ENCODE data around the gene PTK6. TPM values are rescaled to one million over a fixed set of nuclear protein-coding genes. Genes with fewer than 3 reads are reported as not detected.
"Not testable (repeated sequence)": the region's sequence is repeated elsewhere in the genome, so short reads cannot be mapped to it uniquely, and the experiment has no call there.

PTK6 gene
- total RNA-seq, 1 donor from 2014 or later: 0.12 TPM

DNA sequence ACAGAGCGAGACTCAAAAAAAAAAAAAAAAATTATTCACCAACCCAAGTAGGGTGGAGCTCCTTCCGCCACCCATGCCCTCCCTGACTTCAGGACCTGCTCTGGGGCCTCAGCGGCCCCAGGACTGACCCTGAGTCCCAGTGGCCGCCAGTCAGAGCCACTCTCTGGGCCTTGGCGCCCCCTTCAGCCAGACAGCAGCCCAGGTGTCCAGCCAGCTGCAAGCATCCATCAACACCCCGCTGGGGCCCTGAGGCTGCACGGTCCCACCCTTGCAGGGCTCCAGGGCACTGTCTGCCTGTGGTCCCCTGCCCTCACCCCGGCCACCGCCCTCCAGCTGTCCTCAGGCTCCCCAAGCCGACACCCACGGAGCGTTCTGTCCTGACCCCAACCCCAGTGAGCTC, 53.3 kb downstream of the PTK6 start:
- H3K36me3 Mint-ChIP-seq: no peaks in the 10 kb centered on the region
- H3K4me1 Mint-ChIP-seq (ENCODE audit: unreplicated experiment): peaks cover 4% of the 10 kb centered on the region
- H3K9me3 Mint-ChIP-seq: no peaks in the 10 kb centered on the region
- TF ChIP-seq, protein P1, sequence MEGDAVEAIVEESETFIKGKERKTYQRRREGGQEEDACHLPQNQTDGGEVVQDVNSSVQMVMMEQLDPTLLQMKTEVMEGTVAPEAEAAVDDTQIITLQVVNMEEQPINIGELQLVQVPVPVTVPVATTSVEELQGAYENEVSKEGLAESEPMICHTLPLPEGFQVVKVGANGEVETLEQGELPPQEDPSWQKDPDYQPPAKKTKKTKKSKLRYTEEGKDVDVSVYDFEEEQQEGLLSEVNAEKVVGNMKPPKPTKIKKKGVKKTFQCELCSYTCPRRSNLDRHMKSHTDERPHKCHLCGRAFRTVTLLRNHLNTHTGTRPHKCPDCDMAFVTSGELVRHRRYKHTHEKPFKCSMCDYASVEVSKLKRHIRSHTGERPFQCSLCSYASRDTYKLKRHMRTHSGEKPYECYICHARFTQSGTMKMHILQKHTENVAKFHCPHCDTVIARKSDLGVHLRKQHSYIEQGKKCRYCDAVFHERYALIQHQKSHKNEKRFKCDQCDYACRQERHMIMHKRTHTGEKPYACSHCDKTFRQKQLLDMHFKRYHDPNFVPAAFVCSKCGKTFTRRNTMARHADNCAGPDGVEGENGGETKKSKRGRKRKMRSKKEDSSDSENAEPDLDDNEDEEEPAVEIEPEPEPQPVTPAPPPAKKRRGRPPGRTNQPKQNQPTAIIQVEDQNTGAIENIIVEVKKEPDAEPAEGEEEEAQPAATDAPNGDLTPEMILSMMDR (conservative IDR thresholded peaks at IDR 0.05): no peak
- peaks cover 30% of the 10 kb centered on the region for H3K27me3 Mint-ChIP-seq
- no peak overlapping the region for H3K27ac Mint-ChIP-seq
- DNase-seq (ENCODE audit: extremely low spot score, unreplicated experiment): no peak
- H3K4me3 Mint-ChIP-seq: no peak overlapping the region

DNA sequence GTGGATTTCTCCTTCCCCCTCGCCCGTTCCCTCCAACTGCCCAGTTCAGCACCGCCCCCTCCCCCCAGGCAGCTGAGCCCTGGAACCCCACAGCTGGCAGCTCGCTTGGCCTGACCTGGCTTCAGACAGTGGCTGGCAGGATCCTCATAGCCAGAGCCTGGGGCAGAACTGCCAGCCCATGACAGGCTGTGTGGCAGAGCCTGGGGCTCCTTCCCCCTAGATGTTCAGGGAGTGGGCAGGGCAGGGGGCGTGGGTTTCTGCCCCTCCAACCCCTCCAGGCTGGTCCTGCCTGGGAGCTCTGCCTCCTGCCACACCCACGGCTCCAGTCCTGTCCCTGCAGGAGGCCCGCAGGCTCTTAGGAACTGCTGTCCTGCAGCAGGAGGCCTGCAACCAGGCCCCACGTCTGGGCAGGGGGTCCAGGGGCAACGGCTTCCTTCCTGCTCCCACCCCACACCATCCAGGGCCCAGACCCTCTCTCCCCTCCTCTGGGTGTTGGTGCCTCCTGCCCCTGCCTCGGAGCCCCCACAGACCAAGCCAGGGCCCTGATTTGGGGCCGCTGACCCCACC, 55.1 kb downstream of the PTK6 start:
- no peak overlapping the region for H3K4me3 Mint-ChIP-seq
- no peaks in the 10 kb centered on the region for H3K9me3 Mint-ChIP-seq
- TF ChIP-seq, protein P1 (conservative IDR thresholded peaks at IDR 0.05): no peak
- peaks cover 34% of the 10 kb centered on the region for H3K27me3 Mint-ChIP-seq
- no peak for DNase-seq (ENCODE audit: extremely low spot score, unreplicated experiment)
- H3K27ac Mint-ChIP-seq: no peak overlapping the region
- no peaks in the 10 kb centered on the region for H3K36me3 Mint-ChIP-seq
- H3K4me1 Mint-ChIP-seq (ENCODE audit: unreplicated experiment): peaks cover 4% of the 10 kb centered on the region

DNA sequence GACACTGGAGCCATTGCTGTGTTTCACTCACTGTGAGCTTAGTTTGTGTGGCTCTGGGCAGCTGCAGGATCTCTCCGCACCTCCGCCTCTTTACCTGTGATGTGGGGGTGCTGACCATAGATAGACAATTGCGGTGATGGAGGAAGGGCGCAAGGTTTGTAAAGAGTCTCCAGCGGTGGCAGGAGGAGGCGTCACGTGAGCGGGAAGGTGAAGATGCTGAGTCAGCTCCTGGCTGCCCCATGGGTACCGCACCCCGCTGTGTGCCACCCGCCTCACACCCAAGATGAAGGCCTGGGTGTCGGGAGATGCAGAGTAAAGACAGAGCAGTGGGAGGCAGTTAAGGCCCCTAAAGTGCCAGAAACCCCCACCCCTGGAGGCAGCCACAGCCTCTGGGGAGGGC, 55.7 kb downstream of the PTK6 start:
- H3K9me3 Mint-ChIP-seq: no peaks in the 10 kb centered on the region
- no peak for DNase-seq (ENCODE audit: extremely low spot score, unreplicated experiment)
- H3K4me3 Mint-ChIP-seq: no peak overlapping the region
- H3K4me1 Mint-ChIP-seq (ENCODE audit: unreplicated experiment): peaks cover 4% of the 10 kb centered on the region
- peaks cover 39% of the 10 kb centered on the region for H3K27me3 Mint-ChIP-seq
- H3K36me3 Mint-ChIP-seq: no peaks in the 10 kb centered on the region
- TF ChIP-seq, protein P1 (conservative IDR thresholded peaks at IDR 0.05): no peak
- no peak overlapping the region for H3K27ac Mint-ChIP-seq

DNA sequence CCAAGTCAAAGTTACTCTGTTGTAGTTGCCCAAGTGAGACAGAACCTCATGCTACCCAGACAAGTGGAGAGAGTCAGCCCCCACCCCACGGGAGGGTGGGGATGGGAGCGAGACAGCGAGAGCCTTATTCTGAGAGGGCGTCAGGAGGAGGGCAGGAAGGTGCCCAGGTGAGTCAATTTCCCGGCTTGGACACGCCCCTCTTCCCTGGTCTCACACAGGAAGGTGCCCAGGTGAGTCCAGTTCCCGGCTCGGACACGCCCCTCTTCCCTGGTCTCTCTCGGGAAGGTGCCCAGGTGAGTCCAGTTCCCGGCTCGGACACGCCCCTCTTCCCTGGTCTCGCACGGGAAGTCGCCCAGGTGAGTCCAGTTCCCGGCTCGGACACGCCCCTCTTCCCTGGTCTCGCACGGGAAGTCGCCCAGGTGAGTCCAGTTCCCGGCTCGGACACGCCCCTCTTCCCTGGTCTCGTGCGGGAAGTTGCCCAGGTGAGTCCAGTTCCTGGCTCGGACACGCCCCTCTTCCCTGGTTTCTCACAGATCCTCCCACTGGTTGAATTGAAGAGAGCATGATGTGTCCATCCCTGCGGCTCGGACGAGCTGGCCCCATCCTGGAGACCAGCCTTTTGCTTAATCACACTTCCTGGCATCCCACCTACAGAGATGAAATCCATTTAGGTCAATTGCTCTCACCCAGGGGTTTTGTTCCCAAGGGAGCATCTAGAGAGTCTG, 57.3 kb downstream of the PTK6 start:
- not testable (repeated sequence) for H3K9me3 Mint-ChIP-seq; H3K36me3 Mint-ChIP-seq; H3K4me3 Mint-ChIP-seq; DNase-seq (ENCODE audit: extremely low spot score, unreplicated experiment); H3K4me1 Mint-ChIP-seq (ENCODE audit: unreplicated experiment); H3K27ac Mint-ChIP-seq
- peaks cover 42% of the 10 kb centered on the region for H3K27me3 Mint-ChIP-seq

DNA sequence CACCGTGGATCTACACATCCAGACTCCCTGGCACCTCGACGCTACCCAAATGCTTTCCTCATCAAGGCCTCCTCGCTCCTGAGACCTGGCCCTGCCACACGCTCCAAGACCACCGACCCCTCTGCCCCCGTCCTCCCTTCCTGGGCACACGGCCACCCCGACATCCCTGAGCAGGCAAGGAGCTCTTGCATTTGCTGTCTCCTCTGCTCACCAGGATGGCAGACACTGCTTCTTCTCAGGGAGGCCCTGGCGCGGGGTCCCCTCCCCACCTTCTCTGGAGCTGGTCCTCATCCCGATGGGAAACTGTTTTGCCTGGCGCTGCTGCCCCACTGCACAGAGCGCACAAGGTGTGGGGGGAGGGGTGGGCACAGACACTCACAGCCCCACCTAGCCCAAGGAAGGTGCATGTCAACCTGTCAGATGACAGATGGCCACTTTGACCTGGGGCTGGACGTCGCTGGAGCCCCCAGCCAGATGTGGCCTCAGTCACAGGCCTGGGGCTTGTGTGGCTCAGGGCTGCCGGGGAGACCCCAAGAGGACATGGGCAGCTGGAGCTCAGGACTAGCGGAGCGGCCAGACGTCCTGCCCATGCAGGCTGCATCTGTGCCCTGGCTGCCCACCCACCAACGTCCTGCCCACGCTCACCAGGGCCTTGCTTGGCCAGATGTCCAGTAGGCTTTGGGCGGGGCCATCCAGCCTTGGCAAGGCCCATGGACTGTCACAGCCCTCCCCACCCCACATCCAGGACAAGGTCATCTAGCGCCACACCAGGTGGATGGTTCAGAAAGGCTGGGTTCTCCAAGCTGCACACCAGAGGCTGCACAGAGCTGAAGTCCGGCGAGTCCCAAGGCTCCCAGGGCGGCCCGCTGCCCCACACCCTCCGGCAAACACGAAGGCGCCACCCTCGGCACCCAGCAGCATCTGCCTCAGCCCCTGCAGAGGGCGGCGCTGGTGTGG, 58.6 kb downstream of the PTK6 start:
- H3K4me1 Mint-ChIP-seq (ENCODE audit: unreplicated experiment): peaks cover 4% of the 10 kb centered on the region
- DNase-seq (ENCODE audit: extremely low spot score, unreplicated experiment): no peak
- TF ChIP-seq, protein P1 (conservative IDR thresholded peaks at IDR 0.05): no peak
- no peak overlapping the region for H3K4me3 Mint-ChIP-seq
- H3K36me3 Mint-ChIP-seq: no peaks in the 10 kb centered on the region
- no peak overlapping the region for H3K27ac Mint-ChIP-seq
- peaks cover 50% of the 10 kb centered on the region for H3K27me3 Mint-ChIP-seq
- H3K9me3 Mint-ChIP-seq: no peaks in the 10 kb centered on the region

Other genes starting within 250 kb of the PTK6 start
- gene COL20A1, start 244.2 kb downstream of the PTK6 start, total RNA-seq (ENCODE audit: low replicate concordance): 0.36 and 0.43 TPM in 2 replicates
- 1.8 and 9.1 TPM in 2 replicates for gene CHRNA4, start 176.0 kb downstream of the PTK6 start, total RNA-seq (ENCODE audit: low replicate concordance)
- gene KCNQ2, start 64.7 kb downstream of the PTK6 start, total RNA-seq (ENCODE audit: low replicate concordance): 4.4 and 47.3 TPM in 2 replicates
- gene EEF1A2, start 38.3 kb downstream of the PTK6 start, total RNA-seq (ENCODE audit: low replicate concordance): 20.5 and 30.2 TPM in 2 replicates
- 280 and 422 TPM in 2 replicates for gene PPDPF, start 16.6 kb downstream of the PTK6 start, total RNA-seq (ENCODE audit: low replicate concordance)
- gene SRMS, start 10.4 kb upstream of the PTK6 start, total RNA-seq (ENCODE audit: low replicate concordance): not detected in 2 replicates
- gene FNDC11, start 16.8 kb upstream of the PTK6 start, total RNA-seq (ENCODE audit: low replicate concordance): 0.52 and 1.4 TPM in 2 replicates
- gene HELZ2, start 36.9 kb upstream of the PTK6 start, total RNA-seq (ENCODE audit: low replicate concordance): 24.2 and 43.1 TPM in 2 replicates
- gene GMEB2, start 89.7 kb upstream of the PTK6 start, total RNA-seq (ENCODE audit: low replicate concordance): 11.9 and 13.9 TPM in 2 replicates
- 38.9 and 40.8 TPM in 2 replicates for gene STMN3, start 116.0 kb upstream of the PTK6 start, total RNA-seq (ENCODE audit: low replicate concordance)
- 20.7 and 39.2 TPM in 2 replicates for gene RTEL1, start 120.9 kb upstream of the PTK6 start, total RNA-seq (ENCODE audit: low replicate concordance)
- not detected in 2 replicates for gene TNFRSF6B, start 159.3 kb upstream of the PTK6 start, total RNA-seq (ENCODE audit: low replicate concordance)
- 37.2 and 45.0 TPM in 2 replicates for gene ARFRP1, start 170.6 kb upstream of the PTK6 start, total RNA-seq (ENCODE audit: low replicate concordance)
- gene ZGPAT, start 170.7 kb upstream of the PTK6 start, total RNA-seq (ENCODE audit: low replicate concordance): 28.7 and 32.8 TPM in 2 replicates
- gene LIME1, start 199.3 kb upstream of the PTK6 start, total RNA-seq (ENCODE audit: low replicate concordance): 6.3 and 11.3 TPM in 2 replicates
- gene SLC2A4RG, start 202.4 kb upstream of the PTK6 start, total RNA-seq (ENCODE audit: low replicate concordance): 52.6 and 75.6 TPM in 2 replicates